ENCODE measurements around the gene LPP. TPM values are rescaled to one million over a fixed set of nuclear protein-coding genes. Genes with fewer than 3 reads are reported as not detected.

LPP gene
- polyA plus RNA-seq, 1 donor (not counting 4 experiments of a cell fraction or from before 2014, with no cell fraction given) = 16.0 TPM

- Histone ChIP-seq H3K27ac (ENCODE audit: control insufficient read depth, insufficient read depth, low read length) (no peak overlapping the region), H4K20me1 (ENCODE audit: control insufficient read depth, extremely low read depth, insufficient read depth, low read length) (no peaks in the 10 kb centered on the region), H3K4me1 (ENCODE audit: control insufficient read depth, extremely low read depth, insufficient read depth, low read length) (peaks cover 13% of the 10 kb centered on the region), H2AFZ (ENCODE audit: control insufficient read depth, low read length) (no peak overlapping the region), H3K4me3 (ENCODE audit: control insufficient read depth in 2 of 3, extremely low read depth in 1 of 3, insufficient read depth in 2 of 3, low read depth in 1 of 3, low read length in 3 of 3) (no peak overlapping the region), H3K9me3 (ENCODE audit: control insufficient read depth, low read depth, low read length) (no peaks in the 10 kb centered on the region), H3K27me3 (ENCODE audit: control insufficient read depth, extremely low read depth, insufficient read depth, low read length) (no peaks in the 10 kb centered on the region), H3K4me2 (ENCODE audit: control insufficient read depth, extremely low read depth, insufficient read depth, low read depth, low read length) (peak overlapping the region; percentile 52), H3K9ac (ENCODE audit: control insufficient read depth, extremely low read depth, insufficient read depth, low read length) (no peak overlapping the region), H3K79me2 (ENCODE audit: control insufficient read depth, insufficient read depth, low read length) (no peaks in the 10 kb centered on the region), H3K36me3 (ENCODE audit: control insufficient read depth in 2 of 2, extremely low read depth in 1 of 2, insufficient read depth in 2 of 2, low read length in 2 of 2) (no peaks in the 10 kb centered on the region), H3K9me1 (ENCODE audit: control insufficient read depth, extremely low read depth, insufficient read depth, low read length) (no peaks in the 10 kb centered on the region)
- no peak for DNase-seq (ENCODE audit: low read depth, low spot score)
- TF ChIP-seq, protein P1, sequence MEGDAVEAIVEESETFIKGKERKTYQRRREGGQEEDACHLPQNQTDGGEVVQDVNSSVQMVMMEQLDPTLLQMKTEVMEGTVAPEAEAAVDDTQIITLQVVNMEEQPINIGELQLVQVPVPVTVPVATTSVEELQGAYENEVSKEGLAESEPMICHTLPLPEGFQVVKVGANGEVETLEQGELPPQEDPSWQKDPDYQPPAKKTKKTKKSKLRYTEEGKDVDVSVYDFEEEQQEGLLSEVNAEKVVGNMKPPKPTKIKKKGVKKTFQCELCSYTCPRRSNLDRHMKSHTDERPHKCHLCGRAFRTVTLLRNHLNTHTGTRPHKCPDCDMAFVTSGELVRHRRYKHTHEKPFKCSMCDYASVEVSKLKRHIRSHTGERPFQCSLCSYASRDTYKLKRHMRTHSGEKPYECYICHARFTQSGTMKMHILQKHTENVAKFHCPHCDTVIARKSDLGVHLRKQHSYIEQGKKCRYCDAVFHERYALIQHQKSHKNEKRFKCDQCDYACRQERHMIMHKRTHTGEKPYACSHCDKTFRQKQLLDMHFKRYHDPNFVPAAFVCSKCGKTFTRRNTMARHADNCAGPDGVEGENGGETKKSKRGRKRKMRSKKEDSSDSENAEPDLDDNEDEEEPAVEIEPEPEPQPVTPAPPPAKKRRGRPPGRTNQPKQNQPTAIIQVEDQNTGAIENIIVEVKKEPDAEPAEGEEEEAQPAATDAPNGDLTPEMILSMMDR (optimal IDR thresholded peaks at IDR 0.05 in 1 of 3, IDR thresholded peaks at IDR 0.05 in 1 of 3, conservative IDR thresholded peaks at IDR 0.05 in 1 of 3; ENCODE audit: extremely low read depth in 1 of 3, insufficient read depth in 2 of 3, low read length in 3 of 3) = no peak
- TF ChIP-seq EZH2 (IDR thresholded peaks at IDR 0.05; ENCODE audit: low read length) = no peak
- FAIRE-seq = no peak
- dilution Hi-C loops (cut with MboI; ENCODE audit: extremely low pct_ligation_motif_present, low sequenced_read_pairs) = no loop called here
Measured at GRCh38 chr3:188431040-188431439, 277.1 kb downstream of the LPP start.

- H3K4me1 ChIP-seq (ENCODE audit: control insufficient read depth, extremely low read depth, insufficient read depth, low read length) = peaks cover 13% of the 10 kb centered on the region
- H3K27ac ChIP-seq (ENCODE audit: control insufficient read depth, insufficient read depth, low read length) = peak overlapping the region; percentile 47
- dilution Hi-C loops (cut with MboI; ENCODE audit: extremely low pct_ligation_motif_present, low sequenced_read_pairs) = no loop called here
- DNase-seq (ENCODE audit: low read depth, low spot score) = peak; percentile 2
- H3K9ac ChIP-seq (ENCODE audit: control insufficient read depth, extremely low read depth, insufficient read depth, low read length) = no peak overlapping the region
- no peaks in the 10 kb centered on the region for H4K20me1 ChIP-seq (ENCODE audit: control insufficient read depth, extremely low read depth, insufficient read depth, low read length)
- no peaks in the 10 kb centered on the region for H3K9me3 ChIP-seq (ENCODE audit: control insufficient read depth, low read depth, low read length)
- TF ChIP-seq, protein P1 (optimal IDR thresholded peaks at IDR 0.05 in 1 of 3, IDR thresholded peaks at IDR 0.05 in 1 of 3, conservative IDR thresholded peaks at IDR 0.05 in 1 of 3; ENCODE audit: extremely low read depth in 1 of 3, insufficient read depth in 2 of 3, low read length in 3 of 3) = no peak
- TF ChIP-seq EZH2 (IDR thresholded peaks at IDR 0.05; ENCODE audit: low read length) = no peak
- no peak overlapping the region for H3K4me3 ChIP-seq (ENCODE audit: control insufficient read depth in 2 of 3, extremely low read depth in 1 of 3, insufficient read depth in 2 of 3, low read depth in 1 of 3, low read length in 3 of 3)
- H3K36me3 ChIP-seq (ENCODE audit: control insufficient read depth in 2 of 2, extremely low read depth in 1 of 2, insufficient read depth in 2 of 2, low read length in 2 of 2) = no peaks in the 10 kb centered on the region
- peak overlapping the region; percentile 52 for H3K4me2 ChIP-seq (ENCODE audit: control insufficient read depth, extremely low read depth, insufficient read depth, low read depth, low read length)
- peak; percentile 73 for FAIRE-seq
- no peaks in the 10 kb centered on the region for H3K27me3 ChIP-seq (ENCODE audit: control insufficient read depth, extremely low read depth, insufficient read depth, low read length)
- H3K9me1 ChIP-seq (ENCODE audit: control insufficient read depth, extremely low read depth, insufficient read depth, low read length) = no peaks in the 10 kb centered on the region
- no peak overlapping the region for H2AFZ ChIP-seq (ENCODE audit: control insufficient read depth, low read length)
- no peaks in the 10 kb centered on the region for H3K79me2 ChIP-seq (ENCODE audit: control insufficient read depth, insufficient read depth, low read length)
Measured at GRCh38 chr3:188431553-188431952, 277.6 kb downstream of the LPP start.

All from keratinocyte (primary cell).